H1 (cell line): ENCODE results near the gene GBP2. TPM values are rescaled to one million over a fixed set of nuclear protein-coding genes. Genes with fewer than 3 reads are reported as not detected.

ENCODE experiments used
- CTCF ChIA-PET: fragments of 300-600 bp; sonication (Branson Sonifier 250); formaldehyde crosslinking; loops from one replicate; lab custom pipeline; 2021; ENCODE audit not compliant: partially characterized antibody; lab: Charles Lee
- POLR2A ChIA-PET: fragments of 300-600 bp; sonication (Branson Sonifier 250); formaldehyde crosslinking; loops from one replicate; lab custom pipeline; 2021; ENCODE audit warnings: inconsistent platforms; ENCODE audit not compliant: partially characterized antibody; lab: Charles Lee
- DNase-seq, 2 experiments: peaks; one replicate each; pipeline versions ENCODE4 v3.0.0 to v3.0.0-alpha.2; 2010 to 2022; ENCODE audit warnings: low spot score in 2 of 2, low read depth in 1 of 2, mixed read lengths in 1 of 2
- FAIRE-seq: peaks from 2 replicates; lab custom pipeline; 2011; peaks lifted over from hg19 to GRCh38; lab: Jason Lieb, UNC
- H2AFZ ChIP-seq: 2 replicates; pipeline ENCODE4 v1.8.1; 2012; ENCODE audit warnings: low read length, inconsistent platforms
- H2AK5ac ChIP-seq: 2 replicates; pipeline ENCODE4 v1.6.1; 2013; ENCODE audit warnings: low read depth, low read length
- H2BK120ac ChIP-seq: replicated peaks from 2 replicates; pipeline ENCODE3; 2013; ENCODE audit warnings: low read depth, low read length, inconsistent platforms
- H2BK12ac ChIP-seq: 2 replicates; pipeline ENCODE4 v1.6.1; 2013; ENCODE audit warnings: low read depth, low read length
- H2BK15ac ChIP-seq: 2 replicates; pipeline ENCODE4 v1.6.1; 2013; ENCODE audit warnings: low read length
- H2BK20ac ChIP-seq: 2 replicates; pipeline ENCODE4 v1.6.1; 2013; ENCODE audit warnings: low read length
- H2BK5ac ChIP-seq: 2 replicates; pipeline ENCODE4 v1.6.1; 2013; ENCODE audit warnings: low read depth, low read length
- H3K14ac ChIP-seq: 2 replicates; pipeline ENCODE4 v1.6.1; 2013; ENCODE audit warnings: inconsistent platforms; ENCODE audit not compliant: insufficient read length
- H3K18ac ChIP-seq: 2 replicates; pipeline ENCODE4 v1.6.1; 2013; ENCODE audit warnings: low read length; ENCODE audit errors: extremely low read depth
- H3K23ac ChIP-seq: 2 replicates; pipeline ENCODE4 v1.6.1; 2013; ENCODE audit warnings: inconsistent platforms; ENCODE audit not compliant: insufficient read length
- H3K23me2 ChIP-seq: 2 replicates; pipeline ENCODE4 v1.6.1; 2013; ENCODE audit warnings: low read depth, low read length
- H3K27ac ChIP-seq: 2 replicates; pipeline ENCODE4 v1.6.1; 2011; ENCODE audit warnings: low read depth, low read length, inconsistent platforms
- H3K27me3 ChIP-seq, 4 experiments: replicated peaks in 1 of 4; 1 replicate in 1 of 4; 2 replicates in 3 of 4; pipeline versions ENCODE4 v1.6.1 to v1.8.1; 2011 to 2013; ENCODE audit warnings: low read length in 3 of 4, mild to moderate bottlenecking in 3 of 4, inconsistent platforms in 2 of 4, mixed read lengths in 2 of 4, moderate library complexity in 1 of 4; ENCODE audit not compliant: control insufficient read depth in 3 of 4, insufficient read depth in 3 of 4; ENCODE audit errors: extremely low read depth in 1 of 4
- H3K36me3 ChIP-seq, 4 experiments: 2 replicates each; pipeline versions ENCODE4 v1.6.1 to v1.8.1; 2011 to 2013; ENCODE audit warnings: mild to moderate bottlenecking in 4 of 4, low read length in 3 of 4, moderate library complexity in 2 of 4, control low read depth in 1 of 4, inconsistent platforms in 1 of 4; ENCODE audit not compliant: insufficient read depth in 4 of 4, control insufficient read depth in 2 of 4
- H3K4ac ChIP-seq: replicated peaks from 2 replicates; pipeline ENCODE3; 2013; ENCODE audit warnings: low read length, low read depth, mixed read lengths, inconsistent platforms; ENCODE audit not compliant: insufficient read length
- H3K4me1 ChIP-seq, 4 experiments: replicated peaks in 1 of 4; 1 replicate in 1 of 4; 2 replicates in 3 of 4; pipeline versions ENCODE4 v1.6.1 to v1.8.1; 2011 to 2013; ENCODE audit warnings: low read length in 3 of 4, inconsistent platforms in 2 of 4, mixed read lengths in 1 of 4; ENCODE audit not compliant: insufficient read depth in 4 of 4, control insufficient read depth in 3 of 4
- H3K4me2 ChIP-seq, 2 experiments: 2 replicates each; pipeline versions ENCODE4 v1.6.1 to v1.8.1; 2011 to 2013; ENCODE audit warnings: low read depth in 2 of 2, low read length in 2 of 2, control low read depth in 1 of 2, inconsistent platforms in 1 of 2, mild to moderate bottlenecking in 1 of 2; ENCODE audit not compliant: insufficient read depth in 1 of 2
- H3K4me3 ChIP-seq, 4 experiments: fragments of 200-600, 300-600 bp in 1 of 4; sonication (generic), shearing (Covaris generic), sonication (Bioruptor Twin) in 1 of 4; 2 replicates each; pipeline versions ENCODE4 v1.5.1 to v1.8.1; 2011 to 2016; ENCODE audit warnings: low read length in 4 of 4, low read depth in 3 of 4, control low read depth in 2 of 4, inconsistent platforms in 2 of 4, mild to moderate bottlenecking in 2 of 4, mixed read lengths in 1 of 4, moderate library complexity in 1 of 4; ENCODE audit not compliant: insufficient read depth in 2 of 4; ENCODE audit errors: extremely low read depth in 1 of 4
- H3K56ac ChIP-seq: replicated peaks from 2 replicates; pipeline ENCODE3; 2013; ENCODE audit warnings: low read depth, mild to moderate bottlenecking, mixed read lengths, low read length, inconsistent platforms; ENCODE audit not compliant: insufficient read length
- H3K79me1 ChIP-seq: 2 replicates; pipeline ENCODE4 v1.6.1; 2013; ENCODE audit warnings: low read depth, low read length, control low read depth
- H3K79me2 ChIP-seq, 2 experiments: 2 replicates each; pipeline versions ENCODE4 v1.6.1 to v1.8.1; 2012 to 2013; ENCODE audit warnings: low read length in 2 of 2, mild to moderate bottlenecking in 2 of 2, inconsistent platforms in 1 of 2; ENCODE audit not compliant: insufficient read depth in 2 of 2, control insufficient read depth in 1 of 2
- H3K9ac ChIP-seq, 4 experiments: replicated peaks in 1 of 4; 1 replicate in 1 of 4; 2 replicates in 3 of 4; pipeline versions ENCODE4 v1.6.1 to v1.8.1; 2011 to 2013; ENCODE audit warnings: low read depth in 3 of 4, low read length in 3 of 4, control low read depth in 2 of 4, mild to moderate bottlenecking in 2 of 4, moderate library complexity in 2 of 4, inconsistent platforms in 1 of 4; ENCODE audit errors: extremely low read depth in 1 of 4
- H3K9me3 ChIP-seq, 2 experiments: 2 replicates each; pipeline versions ENCODE4 v1.6.1 to v1.8.1; 2012 to 2013; ENCODE audit warnings: mild to moderate bottlenecking in 2 of 2, moderate library complexity in 2 of 2, control low read depth in 1 of 2, inconsistent platforms in 1 of 2, low read depth in 1 of 2, low read length in 1 of 2, mixed read lengths in 1 of 2; ENCODE audit not compliant: insufficient read depth in 2 of 2
- H4K20me1 ChIP-seq, 2 experiments: replicated peaks in 1 of 2; 2 replicates each; pipeline versions ENCODE3 to v1.8.1; 2011 to 2013; ENCODE audit warnings: inconsistent platforms in 2 of 2, low read length in 2 of 2, mild to moderate bottlenecking in 1 of 2; ENCODE audit not compliant: insufficient read depth in 2 of 2, control insufficient read depth in 1 of 2
- H4K5ac ChIP-seq: 2 replicates; pipeline ENCODE4 v1.6.1; 2013; ENCODE audit warnings: low read length, low read depth, mixed read lengths, inconsistent platforms; ENCODE audit not compliant: insufficient read length
- H4K8ac ChIP-seq: 2 replicates; pipeline ENCODE4 v1.8.0; 2013; ENCODE audit warnings: mild to moderate bottlenecking, moderate library complexity, low read length, inconsistent platforms; ENCODE audit not compliant: insufficient read depth; ENCODE audit errors: extremely low read depth
- H4K91ac ChIP-seq: replicated peaks from 2 replicates; pipeline ENCODE3; 2013; ENCODE audit warnings: low read length, mixed read lengths, inconsistent platforms; ENCODE audit not compliant: insufficient read length
- CEBPB ChIP-seq: IDR thresholded peaks from 2 replicates; pipeline ENCODE4 v1.6.1; 2012; ENCODE audit warnings: low read depth, low read length
- CTBP2 ChIP-seq: IDR thresholded peaks from 2 replicates; pipeline ENCODE4 v1.7.0; 2011; ENCODE audit warnings: borderline replicate concordance, mild to moderate bottlenecking, moderate library complexity, mixed read lengths, low read length; ENCODE audit not compliant: insufficient read depth, insufficient read length
- EP300 ChIP-seq, 2 experiments: IDR thresholded peaks; 1 replicate in 1 of 2; 2 replicates in 1 of 2; pipeline ENCODE4 v1.6.1; 2011 to 2012; ENCODE audit warnings: low read depth in 2 of 2, low read length in 2 of 2, mild to moderate bottlenecking in 2 of 2, borderline replicate concordance in 1 of 2, inconsistent platforms in 1 of 2, moderate library complexity in 1 of 2
- KDM1A ChIP-seq: fragments of 200-600, 300-600 bp; sonication (generic); IDR thresholded peaks from 2 replicates; pipeline ENCODE4 v1.7.1; 2016; ENCODE audit warnings: mild to moderate bottlenecking, low read length, borderline replicate concordance
- KDM5A ChIP-seq: fragments of 200-600 bp; IDR thresholded peaks from 2 replicates; pipeline ENCODE4 v1.7.1; 2012; ENCODE audit warnings: mild to moderate bottlenecking, low read length, inconsistent platforms, mixed read lengths
- NANOG ChIP-seq: IDR thresholded peaks from 2 replicates; pipeline ENCODE4 v1.6.1; 2011; ENCODE audit warnings: low read length, low read depth, mild to moderate bottlenecking, inconsistent platforms; ENCODE audit not compliant: insufficient read depth, poor library complexity, severe bottlenecking
- POLR2A ChIP-seq, 2 experiments: IDR thresholded peaks; 1 replicate in 1 of 2; 2 replicates in 1 of 2; pipeline ENCODE4 v1.6.1; 2011; ENCODE audit warnings: low read depth in 2 of 2, low read length in 2 of 2, mild to moderate bottlenecking in 2 of 2; ENCODE audit errors: control extremely low read depth in 1 of 2
- RNF2 ChIP-seq: fragments of 200-900, 300-1000 bp; sonication (generic); IDR thresholded peaks from 2 replicates; pipeline ENCODE4 v1.7.1; 2016; ENCODE audit warnings: borderline replicate concordance, low read depth, mild to moderate bottlenecking, antibody characterized with exemption, low read length; ENCODE audit not compliant: poor library complexity, severe bottlenecking; ENCODE audit errors: missing control alignments
- SAP30 ChIP-seq: fragments of 300-600 bp; sonication (generic); IDR thresholded peaks from 2 replicates; pipeline ENCODE4 v1.7.1; 2012; ENCODE audit warnings: low read length, moderate library complexity, mild to moderate bottlenecking, inconsistent platforms; ENCODE audit not compliant: insufficient read depth, insufficient replicate concordance
- SP2 ChIP-seq: IDR thresholded peaks from 2 replicates; pipeline ENCODE4 v1.6.1; 2012; ENCODE audit warnings: mild to moderate bottlenecking, low read length, inconsistent platforms
- TAF1 ChIP-seq: IDR thresholded peaks from 2 replicates; pipeline ENCODE4 v1.6.1; 2011; ENCODE audit warnings: mild to moderate bottlenecking, low read depth, low read length
- YY1 ChIP-seq: IDR thresholded peaks from 2 replicates; pipeline ENCODE4 v1.6.1; 2011; ENCODE audit warnings: low read depth, mild to moderate bottlenecking, low read length
- WGBS, 2 experiments: shearing (Covaris generic) in 1 of 2; methylation state at CpG; one replicate each; pipeline versions ENCODE4 v1.1.6 to v1.1.7; 2013 to 2015; ENCODE audit warnings: low lambda C conversion rate in 2 of 2, mixed read lengths in 2 of 2, inconsistent platforms in 1 of 2, low coverage in 1 of 2, missing lambda C conversion rate in 1 of 2; ENCODE audit not compliant: insufficient replicate concordance in 2 of 2, insufficient coverage in 1 of 2, insufficient read length in 1 of 2; ENCODE audit errors: extremely low coverage in 1 of 2, missing lambda C conversion rate in 1 of 2; 5-methylcytosine and 5-hydroxymethylcytosine counted together
- polyA plus RNA-seq, 7 experiments: library from polyadenylated mRNA; depleted of rRNA in 3 of 7; stranded (reverse) in 5 of 7; unstranded in 2 of 7; fragments of >200 nt in 5 of 7; fragments of 200-250 nt in 2 of 7; gene quantifications; 1 replicate in 5 of 7; 2 replicates in 1 of 7; 4 replicates in 1 of 7; pipeline versions ENCODE4 v1.2.1 to v1.2.3, GENCODE V29; 2011 to 2013; ENCODE audit warnings: missing spikeins in 2 of 7, mixed read lengths in 2 of 7
- total RNA-seq: library from RNA; stranded (reverse); fragmentation: NEBNext Ultra II Directional; extraction: Animal tissue kit (Norgen Biotek cat#: 25700); gene quantifications from 2 replicates; pipeline ENCODE4 v1.2.1, GENCODE V29; 2021

GBP2 gene
- total and polyA plus RNA-seq, 2 of the 8 experiments (the other 6 are each of a cell fraction or from before 2014, with no cell fraction given) = not detected

- no peak overlapping the region for H3K23ac ChIP-seq
- H2BK5ac ChIP-seq = no peak overlapping the region
- no peaks in the 10 kb centered on the region for H3K27me3 ChIP-seq
- FAIRE-seq = no peak
- no peak overlapping the region for H3K4ac ChIP-seq
- H3K4me1 ChIP-seq = peaks cover 0 to 2% (median 0%) of the 10 kb centered on the region in 4 experiments; a peak in 1 of 7 replicates
- H3K36me3 ChIP-seq = no peaks in the 10 kb centered on the region; a peak in 1 of 8 replicates
- H4K91ac ChIP-seq = no peak overlapping the region
- H2AFZ ChIP-seq = no peak overlapping the region
- H3K9ac ChIP-seq = no peak overlapping the region
- H3K4me3 ChIP-seq = no peak overlapping the region
- H3K56ac ChIP-seq = no peak overlapping the region
- H3K9me3 ChIP-seq = peaks cover 0 to 4% of the 10 kb centered on the region in 2 experiments; a peak in 1 of 4 replicates
- H4K5ac ChIP-seq = no peak overlapping the region
- CTCF ChIA-PET = interaction anchor here (0.6 kb wide), 1 partner anchor 461 kb away, joined by 3 read pairs; no protein-coding TSS in a partner anchor
- POLR2A ChIA-PET = no interaction called here
- no peak overlapping the region for H3K27ac ChIP-seq
- no peaks in the 10 kb centered on the region for H3K23me2 ChIP-seq
- no peak overlapping the region for H2BK120ac ChIP-seq
- H3K4me2 ChIP-seq = no peak overlapping the region
- WGBS, 2 experiments = 91% methylated on average over 3 of the region's 3 CpGs; no CpG with 5 or more reads in 1 of the 2 experiments
- H3K14ac ChIP-seq = no peak overlapping the region
- H4K20me1 ChIP-seq = no peaks in the 10 kb centered on the region
- H4K8ac ChIP-seq = no peak overlapping the region
- no peak for DNase-seq
- no peak overlapping the region for H2BK12ac ChIP-seq
- H2BK15ac ChIP-seq = no peak overlapping the region
- no peak overlapping the region for H2BK20ac ChIP-seq
- H2AK5ac ChIP-seq = no peak overlapping the region
- H3K18ac ChIP-seq = no peak overlapping the region
- no peak for TF ChIP-seq SP2
- no peak for TF ChIP-seq SAP30
- no peak for TF ChIP-seq KDM5A
- TF ChIP-seq CTBP2 = no peak
- TF ChIP-seq RNF2 = no peak
- TF ChIP-seq NANOG = no peak
- no peak for TF ChIP-seq CEBPB
- TF ChIP-seq KDM1A = no peak
- no peak for TF ChIP-seq YY1
- no peak for TF ChIP-seq TAF1
- no peak for TF ChIP-seq EP300 (IDR thresholded peaks at IDR 0.05; ENCODE audit: borderline replicate concordance in 1 of 2, low read depth in 2 of 2, low read length in 2 of 2)
- TF ChIP-seq POLR2A (IDR thresholded peaks at IDR 0.05; ENCODE audit: control extremely low read depth in 1 of 2, low read depth in 2 of 2, low read length in 2 of 2) = no peak
- H3K79me1 ChIP-seq = no peaks in the 10 kb centered on the region
- no peaks in the 10 kb centered on the region for H3K79me2 ChIP-seq
Observed at GRCh38 chr1:89098857-89099256, 27.1 kb downstream of the GBP2 start.
